Osteoblast (primary cell): ENCODE results near the gene SAPCD1. TPM values are rescaled to one million over a fixed set of nuclear protein-coding genes. Genes with fewer than 3 reads are reported as not detected.

Experiments
- DNase-seq: peaks from one replicate; pipeline ENCODE4 v3.0.0; 2011; ENCODE audit warnings: low spot score, mixed read lengths; ENCODE audit not compliant: insufficient read length; ENCODE audit errors: missing footprints
- H2AFZ ChIP-seq: 2 replicates; pipeline ENCODE4 v1.6.0; 2011; ENCODE audit warnings: mild to moderate bottlenecking, low read length
- H3K27ac ChIP-seq: 2 replicates; pipeline ENCODE4 v1.5.1; 2011; ENCODE audit warnings: mild to moderate bottlenecking, low read depth, low read length, moderate library complexity
- H3K27me3 ChIP-seq: 2 replicates; pipeline ENCODE4 v1.6.0; 2012; ENCODE audit warnings: mild to moderate bottlenecking, control low read depth, inconsistent platforms, low read length, moderate library complexity; ENCODE audit not compliant: insufficient read depth
- H3K36me3 ChIP-seq: 2 replicates; pipeline ENCODE4 v1.5.1; 2011; ENCODE audit warnings: mild to moderate bottlenecking, low read length, control low read depth, moderate library complexity; ENCODE audit not compliant: insufficient read depth
- H3K4me1 ChIP-seq: 2 replicates; pipeline ENCODE4 v1.5.1; 2011; ENCODE audit warnings: mild to moderate bottlenecking, low read length, control low read depth, moderate library complexity; ENCODE audit not compliant: insufficient read depth
- H3K4me2 ChIP-seq: 2 replicates; pipeline ENCODE4 v1.6.0; 2011; ENCODE audit warnings: mild to moderate bottlenecking, low read length; ENCODE audit not compliant: insufficient read depth
- H3K4me3 ChIP-seq: fragments of 200-600 bp; sonication (generic); 3 replicates; pipeline ENCODE4 v1.5.1; 2012; ENCODE audit warnings: mild to moderate bottlenecking, low read length, inconsistent platforms; ENCODE audit not compliant: insufficient read depth
- H3K79me2 ChIP-seq: 2 replicates; pipeline ENCODE4 v1.6.0; 2012; ENCODE audit warnings: mild to moderate bottlenecking, low read length, control low read depth, inconsistent platforms; ENCODE audit not compliant: insufficient read depth
- H3K9me3 ChIP-seq: 2 replicates; pipeline ENCODE4 v1.5.1; 2011; ENCODE audit warnings: low read depth, low read length, control low read depth
- H4K20me1 ChIP-seq: 2 replicates; pipeline ENCODE4 v1.6.0; 2012; ENCODE audit warnings: mild to moderate bottlenecking, low read length, control low read depth; ENCODE audit not compliant: insufficient read depth
- CTCF ChIP-seq: IDR thresholded peaks from 2 replicates; pipeline ENCODE4 v1.5.1; 2011; ENCODE audit warnings: mild to moderate bottlenecking, low read depth, low read length, moderate library complexity; ENCODE audit errors: extremely low read depth
- total RNA-seq: library from RNA; depleted of rRNA; stranded (reverse); fragments of >200 nt; gene quantifications from 2 replicates; pipeline ENCODE4 v1.2.3, GENCODE V29; 2012

The SAPCD1 gene
- total RNA-seq, 1 donor = 1.4 TPM

GRCh38 chr6:31736768-31737314 is 25.6 kb upstream of the SAPCD1 start:
- no peak for TF ChIP-seq CTCF
- peaks cover 31% of the 10 kb centered on the region for H3K36me3 ChIP-seq

DNA sequence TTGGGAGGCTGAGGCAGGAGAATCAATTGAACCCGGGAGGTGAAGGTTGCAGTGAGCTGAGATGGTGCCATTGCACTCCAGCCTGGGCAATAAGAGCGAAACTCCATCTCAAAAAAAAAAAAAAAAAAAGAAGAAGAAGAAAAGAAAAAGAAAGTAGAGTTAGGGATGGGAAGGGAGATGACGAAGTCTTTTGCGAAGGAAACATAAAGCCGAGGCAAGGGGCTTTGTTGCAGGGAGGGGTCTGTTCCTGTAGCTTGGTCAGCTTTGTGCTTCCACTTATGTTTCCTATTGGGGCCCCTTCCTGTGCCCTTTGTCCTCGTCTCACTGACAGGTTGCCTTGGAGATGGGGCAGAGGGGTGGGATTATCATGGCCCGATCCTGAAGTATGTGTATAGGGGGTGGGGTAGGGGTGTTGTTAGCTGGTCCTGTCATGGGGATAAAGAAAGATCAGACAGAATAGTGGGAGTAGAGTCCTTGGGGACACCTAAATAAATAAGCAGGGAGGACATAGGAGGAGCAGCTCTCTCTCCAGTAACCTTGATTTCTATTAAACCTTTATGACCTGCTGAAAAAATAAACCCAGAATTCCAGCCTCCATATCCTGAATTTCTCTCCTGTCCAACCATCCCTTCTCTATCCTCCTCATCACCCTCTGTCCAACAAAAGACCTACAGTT is 25.0 kb upstream of the SAPCD1 start:
- peaks cover 50% of the 10 kb centered on the region for H3K79me2 ChIP-seq
- H3K36me3 ChIP-seq = peaks cover 31% of the 10 kb centered on the region
- peak overlapping the region; percentile 39 for H3K4me3 ChIP-seq
- peak overlapping the region; percentile 66 for H3K4me2 ChIP-seq
- no peak for TF ChIP-seq CTCF
- peaks cover 47% of the 10 kb centered on the region for H3K4me1 ChIP-seq
- no peak for DNase-seq
- H2AFZ ChIP-seq = peak overlapping the region; percentile 55
- H4K20me1 ChIP-seq = peaks cover 14% of the 10 kb centered on the region
- H3K9me3 ChIP-seq = no peaks in the 10 kb centered on the region
- H3K27me3 ChIP-seq = no peaks in the 10 kb centered on the region
- H3K27ac ChIP-seq = peak overlapping the region; percentile 79

More at GRCh38 chr6:31736768-31737314, 25.6 kb upstream of the SAPCD1 start:
- H4K20me1 ChIP-seq = peaks cover 18% of the 10 kb centered on the region
- no peaks in the 10 kb centered on the region for H3K9me3 ChIP-seq
- no peaks in the 10 kb centered on the region for H3K27me3 ChIP-seq
- H3K27ac ChIP-seq = peak overlapping the region; percentile 82
- H3K4me3 ChIP-seq = peak overlapping the region; percentile 89
- peaks cover 56% of the 10 kb centered on the region for H3K79me2 ChIP-seq
- H3K4me2 ChIP-seq = peak overlapping the region; percentile 99
- H3K4me1 ChIP-seq = peaks cover 47% of the 10 kb centered on the region
- peak overlapping the region; percentile 82 for H2AFZ ChIP-seq
- peak; percentile 64 for DNase-seq

DNA sequence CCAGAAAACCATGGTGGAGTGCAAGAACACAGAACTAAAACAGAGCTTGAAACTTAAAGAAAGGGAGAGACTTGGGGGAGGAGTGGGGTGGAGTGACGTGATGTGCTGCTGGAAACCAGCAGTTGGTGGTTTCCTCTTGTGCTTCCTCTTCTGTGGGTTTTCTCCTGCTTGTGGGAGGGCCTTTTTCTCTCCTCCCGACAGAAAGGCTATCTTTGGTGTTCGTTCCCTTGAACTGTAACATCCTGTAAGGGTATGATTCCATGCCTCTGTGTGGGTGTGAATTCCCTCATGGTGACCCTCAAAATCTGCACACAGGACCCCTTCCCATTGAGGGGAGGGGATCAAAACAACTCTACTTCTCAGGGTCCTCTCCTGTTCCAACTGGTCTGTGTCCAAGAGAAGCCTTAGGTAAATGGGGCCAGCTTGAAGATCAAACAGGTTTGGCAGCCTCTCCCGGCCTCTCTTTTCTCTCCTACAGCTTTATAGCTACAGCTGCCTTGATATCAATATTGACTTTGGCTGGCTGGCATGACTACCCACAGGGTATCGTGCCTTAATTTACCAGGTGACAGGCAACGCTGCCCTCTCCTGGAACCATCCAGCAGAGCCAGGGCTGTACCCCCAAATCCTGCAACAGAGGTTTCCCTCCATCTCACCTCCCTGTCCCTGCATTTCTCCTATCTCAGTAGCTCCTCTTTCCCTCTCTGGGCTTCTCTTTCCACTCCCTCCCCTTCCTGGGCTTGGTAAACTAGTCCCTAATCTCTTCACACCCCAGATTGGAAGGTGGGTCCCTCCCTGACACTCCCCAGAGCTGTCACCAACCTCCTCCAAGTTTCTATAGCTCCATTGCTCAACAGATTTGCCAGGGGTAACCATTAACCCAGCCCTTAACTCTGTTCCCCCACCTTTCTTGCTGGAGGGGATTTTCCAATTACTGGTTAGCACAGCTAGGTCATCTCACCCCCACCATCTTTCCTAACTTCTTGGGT is 24.2 kb upstream of the SAPCD1 start:
- Histone ChIP-seq H3K27me3 (no peaks in the 10 kb centered on the region), H3K4me2 (peak overlapping the region; percentile 66), H3K79me2 (peaks cover 47% of the 10 kb centered on the region), H3K27ac (peak overlapping the region; percentile 79), H4K20me1 (peaks cover 14% of the 10 kb centered on the region), H3K36me3 (peaks cover 27% of the 10 kb centered on the region), H2AFZ (peak overlapping the region; percentile 55), H3K4me1 (peaks cover 47% of the 10 kb centered on the region), H3K4me3 (peak overlapping the region; percentile 39), H3K9me3 (no peaks in the 10 kb centered on the region)
- TF ChIP-seq CTCF = peak; percentile 42
- DNase-seq = peak; percentile 98
